GM10266 (cell line): ENCODE measurements around the gene ADPRHL1.
"Not testable (repeated sequence)": the region's sequence is repeated elsewhere in the genome, so short reads cannot be mapped to it uniquely, and the experiment has no call there.

Source experiments
- DNase-seq: peaks from one replicate; pipeline ENCODE4 v3.0.0; 2012; ENCODE audit errors: extremely low spot score
- CTCF ChIP-seq: IDR thresholded peaks from 2 replicates; pipeline ENCODE4 v1.5.1; 2012; ENCODE audit warnings: mild to moderate bottlenecking, low read depth; ENCODE audit not compliant: control insufficient read depth, insufficient read depth; ENCODE audit errors: missing control alignments

ADPRHL1 gene

GRCh38 chr13:113454936-113455335, 1.6 kb upstream of the ADPRHL1 start:
- no peak for DNase-seq
- TF ChIP-seq CTCF: no peak

- DNase-seq: no peak
- TF ChIP-seq CTCF: no peak
These were observed 822 bp downstream of the ADPRHL1 start for GRCh38 chr13:113452466-113452865.

- no peak for DNase-seq
These were observed 1.3 kb downstream of the ADPRHL1 start for GRCh38 chr13:113451951-113452421.

GRCh38 chr13:113450861-113451620, 2.2 kb downstream of the ADPRHL1 start:
- not testable (repeated sequence) for DNase-seq
- peak; percentile 40 for TF ChIP-seq CTCF

More at GRCh38 chr13:113451951-113452421, 1.3 kb downstream of the ADPRHL1 start:
- no peak for TF ChIP-seq CTCF

- not testable (repeated sequence) for DNase-seq
These were observed 2.9 kb downstream of the ADPRHL1 start for GRCh38 chr13:113450348-113450744.

GRCh38 chr13:113449693-113450347, 3.5 kb downstream of the ADPRHL1 start:
- no peak for TF ChIP-seq CTCF
- DNase-seq: no peak

GRCh38 chr13:113448885-113449692, 4.2 kb downstream of the ADPRHL1 start:
- TF ChIP-seq CTCF: no peak
- DNase-seq: no peak
